HepG2 (cell line): ENCODE data around the gene NELL2. TPM values are rescaled to one million over a fixed set of nuclear protein-coding genes. Genes with fewer than 3 reads are reported as not detected.

Source experiments
- CEBPZ ChIP-seq: IDR thresholded peaks from 2 replicates; pipeline ENCODE4 v1.6.1; 2012; ENCODE audit warnings: low read length, improper control_type of control experiment
- MAF1 ChIP-seq: sonication (generic); formaldehyde crosslinking; IDR thresholded peaks from 2 replicates; pipeline ENCODE4 v1.5.0; 2020; ENCODE audit warnings: missing genetic modification reagents, borderline replicate concordance
- NCOA5 ChIP-seq: sonication (generic); formaldehyde crosslinking; IDR thresholded peaks from 2 replicates; pipeline ENCODE4 v1.4.0; 2020; ENCODE audit warnings: missing genetic modification reagents
- NR0B2 ChIP-seq: sonication (generic); formaldehyde crosslinking; IDR thresholded peaks from 2 replicates; pipeline ENCODE4 v1.4.0; 2020; ENCODE audit warnings: mild to moderate bottlenecking, missing genetic modification reagents
- SP1 ChIP-seq, 2 experiments: fragments of 450-650 bp in 1 of 2; sonication (generic) in 1 of 2; formaldehyde crosslinking in 1 of 2; IDR thresholded peaks; 2 replicates each; pipeline versions ENCODE4 v1.4.0 to v1.6.1; 2016 to 2020; ENCODE audit warnings: missing genetic modification reagents in 1 of 2
- ZBTB21 ChIP-seq: sonication (generic); formaldehyde crosslinking; IDR thresholded peaks from 2 replicates; pipeline ENCODE4 v1.4.0; 2020; ENCODE audit warnings: missing genetic modification reagents
- ZBTB42 ChIP-seq: sonication (generic); formaldehyde crosslinking; IDR thresholded peaks from 2 replicates; pipeline ENCODE4 v1.5.0; 2020; ENCODE audit warnings: mild to moderate bottlenecking, missing genetic modification reagents
- ZKSCAN5 ChIP-seq: sonication (generic); formaldehyde crosslinking; IDR thresholded peaks from 2 replicates; pipeline ENCODE4 v1.5.1; 2020; ENCODE audit warnings: mild to moderate bottlenecking, missing genetic modification reagents
- ZMAT5 ChIP-seq: sonication (generic); formaldehyde crosslinking; IDR thresholded peaks from 2 replicates; pipeline ENCODE4 v1.5.0; 2020; ENCODE audit warnings: mild to moderate bottlenecking, low read depth, missing genetic modification reagents, borderline replicate concordance
- ZNF260 ChIP-seq: sonication (generic); formaldehyde crosslinking; IDR thresholded peaks from 2 replicates; pipeline ENCODE4 v1.4.0; 2020; ENCODE audit warnings: missing genetic modification reagents, low read depth, mild to moderate bottlenecking, borderline replicate concordance
- ZNF563 ChIP-seq: sonication (generic); formaldehyde crosslinking; IDR thresholded peaks from 2 replicates; pipeline ENCODE4 v1.8.0; 2022; ENCODE audit warnings: mild to moderate bottlenecking, moderate library complexity, missing genetic modification reagents
- polyA plus RNA-seq, 8 experiments: library from polyadenylated mRNA; depleted of rRNA in 3 of 8; stranded (reverse) in 7 of 8; unstranded in 1 of 8; fragments of >200 nt; fragmentation: Illumina TruSeq in 4 of 8; extraction: Trizol in 4 of 8; gene quantifications; 2 replicates each; pipeline versions ENCODE4 v1.2.1 to v1.2.3, GENCODE V29; 2011 to 2016; ENCODE audit warnings: low read depth in 4 of 8, missing spikeins in 1 of 8, mixed read lengths in 1 of 8; ENCODE audit not compliant: insufficient read depth in 1 of 8
- total RNA-seq, 5 experiments: library from RNA; depleted of rRNA; stranded (reverse); fragments of >200 nt; fragmentation: Illumina TruSeq; extraction: Trizol; gene quantifications; 2 replicates each; pipeline ENCODE4 v1.2.3, GENCODE V29; 2016; ENCODE audit warnings: low read depth in 1 of 5

NELL2 gene
- total and polyA plus RNA-seq, 2 of the 13 experiments (the other 11 are each of a cell fraction or from before 2014, with no cell fraction given): 0.11 TPM; not detected in 1

- TF ChIP-seq ZMAT5 (CRISPR knock-in tag) (no peak), CEBPZ (no peak), NR0B2 (CRISPR knock-in tag) (no peak), ZBTB21 (CRISPR knock-in tag) (no peak), ZBTB42 (no peak), SP1 (IDR thresholded peaks at IDR 0.05) (no peak), SP1 (CRISPR knock-in tag; IDR thresholded peaks at IDR 0.05) (no peak), ZNF563 (CRISPR knock-in tag) (no peak), ZKSCAN5 (no peak), MAF1 (no peak), ZNF260 (CRISPR knock-in tag) (no peak), NCOA5 (CRISPR knock-in tag) (no peak)
Measured at GRCh38 chr12:44875954-44876543, at the start of gene NELL2 (continued).
